Gastrocnemius medialis (tissue), 4 donors: ENCODE measurements around the gene TMEM253.

Experiments used
- CTCF ChIP-seq, 5 experiments: fragments of 450-650 bp in 3 of 5; fragments of 200-600 bp in 2 of 5; sonication (generic) in 2 of 5; IDR thresholded peaks in 4 of 5; conservative IDR thresholded peaks in 1 of 5; 1 replicate in 4 of 5; 2 replicates in 1 of 5; pipeline ENCODE4 v1.5.1; 2016 to 2019; ENCODE audit warnings: antibody characterized with exemption in 5 of 5, mild to moderate bottlenecking in 3 of 5, moderate library complexity in 3 of 5
- POLR2A ChIP-seq, 2 donors: fragments of 450-650 bp; IDR thresholded peaks; one replicate each; pipeline ENCODE4 v1.6.1; 2017; ENCODE audit warnings: antibody characterized with exemption in 2 of 2, mild to moderate bottlenecking in 2 of 2, moderate library complexity in 2 of 2

GRCh38 chr14:21075719-21076437, 25.0 kb upstream of the TMEM253 start:
- TF ChIP-seq POLR2A (IDR thresholded peaks at IDR 0.05), result no peak
- no peak for TF ChIP-seq CTCF (IDR thresholded peaks at IDR 0.05 in 4 of 5, conservative IDR thresholded peaks at IDR 0.05 in 1 of 5)
